Activated CD8-positive, alpha-beta memory T cell treated with anti-CD3 and anti-CD28 coated beads for 36 hours (primary cell): ENCODE data around the gene VAV2. TPM values are rescaled to one million over a fixed set of nuclear protein-coding genes. Genes with fewer than 3 reads are reported as not detected.

ENCODE experiments used
- CTCF ChIA-PET: fragments of 350-600 bp; sonication (Branson Sonifier 250); formaldehyde crosslinking; loops from one replicate; lab custom pipeline; 2021; ENCODE audit warnings: antibody characterized with exemption; lab: Charles Lee
- POLR2A ChIA-PET: fragments of 350-600 bp; sonication (Branson Sonifier 250); formaldehyde crosslinking; loops from one replicate; lab custom pipeline; 2021; ENCODE audit warnings: antibody characterized with exemption; lab: Charles Lee
- total RNA-seq, 2 experiments: library from RNA; stranded (reverse); gene quantifications; one replicate each; pipeline ENCODE4 v1.2.3, GENCODE V29; 2021

VAV2 gene
- total RNA-seq, 2 experiments from 2014 or later, result 6.2 to 6.7 TPM

- ChIA-PET POLR2A (no interaction called here), CTCF (interaction anchor here (0.6 kb wide), 1 partner anchor 262 kb away, joined by 3 read pairs; no protein-coding TSS in a partner anchor)
Measured at GRCh38 chr9:133841167-133841812, 150.8 kb downstream of the VAV2 start.

GRCh38 chr9:133839822-133840329 is 152.2 kb downstream of the VAV2 start:
- ChIA-PET CTCF (no interaction called here), POLR2A (no interaction called here)

- CTCF ChIA-PET, result no interaction called here
- POLR2A ChIA-PET, result no interaction called here
Measured at GRCh38 chr9:133838859-133839507, 153.1 kb downstream of the VAV2 start.

- ChIA-PET POLR2A (interaction anchor here (0.7 kb wide), 1 partner anchor 114 kb away, joined by 6 read pairs; no protein-coding TSS in a partner anchor), CTCF (no interaction called here)
Measured at GRCh38 chr9:133837627-133838597, 154.2 kb downstream of the VAV2 start.

GRCh38 chr9:133836818-133837217 is 155.3 kb downstream of the VAV2 start:
- CTCF ChIA-PET, result no interaction called here
- POLR2A ChIA-PET, result no interaction called here

- POLR2A ChIA-PET, result no interaction called here
- CTCF ChIA-PET, result no interaction called here
Measured at GRCh38 chr9:133836001-133836758, 155.9 kb downstream of the VAV2 start.

GRCh38 chr9:133835262-133835901 is 156.7 kb downstream of the VAV2 start:
- CTCF ChIA-PET, result no interaction called here
- POLR2A ChIA-PET, result interaction anchor here (0.8 kb wide), 1 partner anchor 204 kb away, joined by 4 read pairs; no protein-coding TSS in a partner anchor

- CTCF ChIA-PET, result no interaction called here
Measured at GRCh38 chr9:133834080-133834976, 157.8 kb downstream of the VAV2 start.

GRCh38 chr9:133833388-133834025 is 158.6 kb downstream of the VAV2 start:
- CTCF ChIA-PET, result no interaction called here
- POLR2A ChIA-PET, result no interaction called here

More at GRCh38 chr9:133834080-133834976, 157.8 kb downstream of the VAV2 start:
- POLR2A ChIA-PET, result interaction anchor here (0.8 kb wide), 1 partner anchor 205 kb away, joined by 4 read pairs; no protein-coding TSS in a partner anchor

GRCh38 chr9:133832877-133833276 is 159.2 kb downstream of the VAV2 start:
- ChIA-PET CTCF (no interaction called here), POLR2A (no interaction called here)

GRCh38 chr9:133830711-133831110 is 161.4 kb downstream of the VAV2 start:
- POLR2A ChIA-PET, result interaction anchor here (0.7 kb wide), 1 partner anchor 312 kb away, joined by 3 read pairs; no protein-coding TSS in a partner anchor
- CTCF ChIA-PET, result no interaction called here

- ChIA-PET POLR2A (no interaction called here), CTCF (no interaction called here)
Measured at GRCh38 chr9:133830310-133830709, 161.8 kb downstream of the VAV2 start.

- CTCF ChIA-PET, result no interaction called here
- POLR2A ChIA-PET, result no interaction called here
Measured at GRCh38 chr9:133828338-133828997, 163.7 kb downstream of the VAV2 start.

GRCh38 chr9:133826289-133827085 is 165.6 kb downstream of the VAV2 start:
- ChIA-PET POLR2A (no interaction called here), CTCF (no interaction called here)

GRCh38 chr9:133825555-133826218 is 166.4 kb downstream of the VAV2 start:
- POLR2A ChIA-PET, result no interaction called here
- CTCF ChIA-PET, result no interaction called here
